Measurements from ENCODE around the gene NTHL1.

Gene NTHL1

GRCh38 chr16:2031081-2031577 is 16.5 kb downstream of the NTHL1 start:
- DNase-seq (ENCODE audit: low read depth in 4 of 4, low spot score in 1 of 4), result no peak

- no peak for DNase-seq (ENCODE audit: low read depth in 4 of 4, low spot score in 1 of 4)
Measured at GRCh38 chr16:2030036-2030435, 17.6 kb downstream of the NTHL1 start.

GRCh38 chr16:2029350-2029749 is 18.3 kb downstream of the NTHL1 start:
- DNase-seq (ENCODE audit: low read depth in 4 of 4, low spot score in 1 of 4), result no peak

- DNase-seq (ENCODE audit: low read depth in 4 of 4, low spot score in 1 of 4), result no peak
Measured at GRCh38 chr16:2028620-2029220, 18.9 kb downstream of the NTHL1 start.

GRCh38 chr16:2028146-2028545 is 19.5 kb downstream of the NTHL1 start:
- no peak for DNase-seq (ENCODE audit: low read depth in 4 of 4, low spot score in 1 of 4)

GRCh38 chr16:2027024-2028010 is 20.3 kb downstream of the NTHL1 start:
- DNase-seq (ENCODE audit: low read depth in 4 of 4, low spot score in 1 of 4), result no peak

- DNase-seq (ENCODE audit: low read depth in 4 of 4, low spot score in 1 of 4), result no peak
Measured at GRCh38 chr16:2026461-2027023, 21.1 kb downstream of the NTHL1 start, which contains the start of gene NHERF2. NHERF2 (plus strand) TSS chr16:2026902; CDS start chr16:2027006, 104 bp downstream.

GRCh38 chr16:2025878-2026460 is 21.7 kb downstream of the NTHL1 start:
- no peak for DNase-seq (ENCODE audit: low read depth in 4 of 4, low spot score in 1 of 4)

- no peak for DNase-seq (ENCODE audit: low read depth in 4 of 4, low spot score in 1 of 4)
Measured at GRCh38 chr16:2025251-2025650, 22.4 kb downstream of the NTHL1 start.

GRCh38 chr16:2024032-2024420 is 23.6 kb downstream of the NTHL1 start:
- no peak for DNase-seq (ENCODE audit: low read depth in 4 of 4, low spot score in 1 of 4)

- DNase-seq (ENCODE audit: low read depth in 4 of 4, low spot score in 1 of 4), result peak; percentile 88 to 99 (median 92)
Measured at GRCh38 chr16:2023092-2024031, 24.3 kb downstream of the NTHL1 start.

- no peak for DNase-seq (ENCODE audit: low read depth in 4 of 4, low spot score in 1 of 4)
Measured at GRCh38 chr16:2022723-2023091, 24.9 kb downstream of the NTHL1 start.

GRCh38 chr16:2019921-2020831 is 27.5 kb downstream of the NTHL1 start:
- no peak for DNase-seq (ENCODE audit: low read depth in 4 of 4, low spot score in 1 of 4)

GRCh38 chr16:2019518-2019920 is 28.1 kb downstream of the NTHL1 start, which contains the start of gene NPW:
NPW (plus strand) TSS chr16:2019785.
- DNase-seq (ENCODE audit: low read depth in 4 of 4, low spot score in 1 of 4), result no peak

- no peak for DNase-seq (ENCODE audit: low read depth in 4 of 4, low spot score in 1 of 4)
Measured at GRCh38 chr16:2016407-2016922, 31.2 kb downstream of the NTHL1 start.

GRCh38 chr16:2015947-2016208 is 31.8 kb downstream of the NTHL1 start:
- no peak for DNase-seq (ENCODE audit: low read depth in 4 of 4, low spot score in 1 of 4)

- no peak for DNase-seq (ENCODE audit: low read depth in 4 of 4, low spot score in 1 of 4)
Measured at GRCh38 chr16:2015117-2015946, 32.3 kb downstream of the NTHL1 start.

GRCh38 chr16:2013527-2013926 is 34.1 kb downstream of the NTHL1 start:
- DNase-seq (ENCODE audit: low read depth in 4 of 4, low spot score in 1 of 4), result no peak

Data from stimulated activated CD4-positive, alpha-beta T cell treated with anti-CD3 and anti-CD28 coated beads, Interleukin-1b, Interleukin-23, amount 100 ng/mL, for 24 hours (primary cell).